DMS153 (cell line): ENCODE measurements around the gene PHGDH.
"Not testable (repeated sequence)": the region's sequence is repeated elsewhere in the genome, so short reads cannot be mapped to it uniquely, and the experiment has no call there.

Experiments
- DNase-seq: peaks from one replicate; lab custom pipeline; 2025; lab: John Stamatoyannopoulos, UW

Gene PHGDH

DNA sequence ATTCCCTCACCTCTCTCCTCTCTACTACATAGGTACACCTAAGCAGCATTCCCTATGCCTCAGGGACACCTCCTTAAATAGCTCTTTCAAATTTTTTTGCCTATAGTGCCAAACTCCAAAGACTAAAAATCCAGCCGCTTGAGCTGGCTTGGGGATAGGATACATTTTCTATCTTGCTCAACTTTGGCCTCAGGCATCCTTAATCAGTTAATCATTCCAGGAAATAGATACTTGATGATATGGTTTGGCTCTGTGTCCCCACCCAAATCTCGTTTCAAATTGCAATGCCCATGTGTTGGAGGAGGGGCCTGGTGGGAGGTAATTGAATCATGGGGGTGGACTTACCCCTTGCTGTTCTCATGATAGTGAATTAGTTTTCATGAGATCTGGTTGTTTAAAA lies 11.4 kb upstream of the PHGDH start:
- no peak for DNase-seq

DNA sequence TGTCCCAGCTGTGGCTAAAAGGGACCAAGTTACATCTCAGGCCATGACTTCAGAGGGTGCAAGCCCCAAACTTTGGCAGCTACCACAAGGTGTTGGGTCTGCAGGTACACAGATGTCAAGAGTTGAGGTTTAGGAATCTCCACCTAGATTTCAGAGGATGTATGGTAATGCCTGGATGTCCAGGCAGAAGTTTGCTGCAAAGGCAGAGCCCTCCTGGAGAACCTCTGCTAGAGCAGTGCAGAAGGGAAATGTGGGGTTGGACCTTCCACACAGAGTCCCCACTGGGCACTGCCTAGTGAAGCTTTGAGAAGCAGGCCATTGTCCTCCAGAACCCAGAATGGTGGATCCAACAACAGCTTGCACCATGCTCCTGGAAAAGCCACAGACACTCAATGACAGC lies 10.1 kb upstream of the PHGDH start:
- no peak for DNase-seq

DNA sequence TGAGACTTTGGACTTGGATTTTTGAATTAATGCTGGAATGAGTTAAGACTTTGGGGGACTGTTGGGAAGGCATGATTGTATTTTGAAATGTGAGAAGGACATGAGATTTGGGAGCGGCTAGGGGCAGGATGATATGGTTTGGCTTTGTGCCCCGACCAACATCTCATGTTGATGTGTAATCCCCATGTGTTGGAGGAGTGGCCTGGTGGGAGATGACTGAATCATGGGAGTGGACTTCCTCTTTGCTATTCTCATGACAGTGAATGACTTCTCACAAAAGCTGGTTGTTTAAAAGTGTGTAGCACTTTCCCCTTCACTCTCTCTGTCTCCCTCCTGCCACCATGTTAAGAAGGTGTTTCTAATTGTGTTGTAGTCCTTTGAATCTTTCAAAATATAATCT lies 9.3 kb upstream of the PHGDH start:
- DNase-seq = no peak

DNA sequence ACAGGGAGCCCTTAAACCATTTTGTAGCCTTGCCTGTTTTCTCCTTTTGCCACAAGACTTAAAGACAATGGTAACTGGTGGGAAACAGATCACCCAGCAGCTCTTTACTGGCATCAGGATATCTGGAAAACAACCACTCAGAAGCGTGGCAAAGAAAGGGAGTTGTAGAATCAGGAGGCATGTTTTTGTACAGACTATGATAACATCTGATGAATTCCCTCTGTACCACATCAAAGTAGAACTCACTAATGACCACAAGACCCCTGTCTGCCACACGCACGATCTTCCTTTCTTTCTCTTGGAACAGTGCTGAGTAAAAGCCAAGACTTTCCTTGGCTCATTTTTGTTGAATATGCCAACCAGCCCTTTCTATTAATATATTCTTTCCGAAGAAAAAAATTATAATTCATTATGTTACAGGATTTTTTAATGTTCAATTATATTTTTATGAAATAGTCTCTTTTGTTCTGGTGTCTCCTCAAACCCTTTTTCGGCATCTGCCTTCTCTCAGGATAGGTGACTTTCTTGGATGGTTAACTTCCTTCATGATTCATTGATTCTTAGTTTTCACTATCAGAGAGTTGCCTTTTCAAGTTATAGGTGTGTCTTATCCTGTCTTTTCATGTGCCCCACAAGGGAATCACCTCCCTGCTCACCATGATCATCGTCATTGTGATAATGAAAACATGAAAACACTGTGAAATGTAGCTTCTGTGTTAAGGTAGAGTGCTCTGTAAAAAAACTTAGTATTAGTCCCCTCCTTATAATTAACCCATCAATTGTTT lies 7.9 kb upstream of the PHGDH start:
- no peak for DNase-seq

DNA sequence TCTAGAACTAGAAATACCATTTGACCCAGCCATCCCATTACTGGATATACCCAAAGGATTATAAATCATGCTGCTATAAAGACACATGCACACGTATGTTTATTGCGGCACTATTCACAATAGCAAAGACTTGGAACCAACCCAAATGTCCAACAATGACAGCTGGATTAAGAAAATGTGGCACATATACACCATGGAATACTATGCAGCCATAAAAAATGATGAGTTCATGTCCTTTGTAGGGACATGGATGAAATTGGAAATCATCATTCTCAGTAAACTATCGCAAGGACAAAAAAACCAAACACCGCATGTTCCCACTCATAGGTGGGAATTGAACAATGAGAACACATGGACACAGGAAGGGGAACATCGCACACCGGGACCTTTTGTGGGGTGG lies 5.1 kb upstream of the PHGDH start:
- DNase-seq = not testable (repeated sequence)

DNA sequence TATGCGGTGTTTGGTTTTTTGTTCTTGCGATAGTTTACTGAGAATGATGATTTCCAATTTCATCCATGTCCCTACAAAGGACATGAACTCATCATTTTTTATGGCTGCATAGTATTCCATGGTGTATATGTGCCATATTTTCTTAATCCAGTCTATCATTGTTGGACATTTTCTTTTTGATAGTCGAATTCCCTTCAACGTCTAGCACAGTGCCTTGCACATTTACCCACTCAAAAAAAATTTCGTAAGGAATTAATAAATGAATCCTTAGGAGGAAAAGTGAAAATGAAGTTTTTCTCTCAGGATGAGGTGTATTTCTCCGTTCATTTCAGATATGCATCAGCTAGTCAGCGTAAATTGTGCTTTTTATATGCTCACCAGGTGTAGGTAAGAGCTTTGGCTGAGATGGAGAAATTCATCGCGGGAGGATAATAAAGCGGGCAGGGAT lies 354 bp upstream of the PHGDH start:
- DNase-seq = not testable (repeated sequence)

DNA sequence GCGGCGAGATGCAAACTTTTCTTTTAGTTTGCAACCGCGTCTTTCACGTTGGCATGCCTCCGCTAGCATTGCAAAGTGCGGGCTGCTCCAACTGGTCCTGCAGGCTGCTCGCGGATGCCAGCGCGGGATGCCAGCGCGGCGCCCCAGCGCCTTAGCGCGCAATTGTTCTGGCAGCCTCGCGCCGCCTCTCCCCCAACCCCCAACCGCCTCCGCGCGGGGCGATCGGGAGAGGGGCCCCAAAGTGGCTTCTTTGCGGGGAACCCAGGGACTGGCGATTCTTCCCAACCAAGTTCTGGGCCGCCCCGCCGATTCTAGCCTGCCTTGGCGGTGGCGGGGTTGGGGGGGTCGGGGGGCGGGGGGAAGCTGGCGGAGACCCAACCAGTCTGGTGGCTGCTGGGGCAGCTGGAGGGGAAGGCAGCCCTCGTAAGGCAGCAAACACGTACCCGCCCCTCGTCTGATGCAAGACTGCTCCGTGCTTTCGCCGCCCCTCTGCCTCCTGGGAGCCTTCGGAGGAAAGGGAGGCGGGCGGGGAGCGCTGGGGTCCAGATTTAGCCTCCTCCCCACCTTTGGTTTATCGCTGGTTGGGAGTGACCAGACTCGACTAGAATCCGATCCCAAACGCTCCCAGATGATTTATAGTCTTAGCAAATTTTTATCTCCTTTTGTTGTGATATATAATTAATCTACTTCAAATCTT lies 756 bp downstream of the PHGDH start:
- DNase-seq = peak; percentile 13

DNA sequence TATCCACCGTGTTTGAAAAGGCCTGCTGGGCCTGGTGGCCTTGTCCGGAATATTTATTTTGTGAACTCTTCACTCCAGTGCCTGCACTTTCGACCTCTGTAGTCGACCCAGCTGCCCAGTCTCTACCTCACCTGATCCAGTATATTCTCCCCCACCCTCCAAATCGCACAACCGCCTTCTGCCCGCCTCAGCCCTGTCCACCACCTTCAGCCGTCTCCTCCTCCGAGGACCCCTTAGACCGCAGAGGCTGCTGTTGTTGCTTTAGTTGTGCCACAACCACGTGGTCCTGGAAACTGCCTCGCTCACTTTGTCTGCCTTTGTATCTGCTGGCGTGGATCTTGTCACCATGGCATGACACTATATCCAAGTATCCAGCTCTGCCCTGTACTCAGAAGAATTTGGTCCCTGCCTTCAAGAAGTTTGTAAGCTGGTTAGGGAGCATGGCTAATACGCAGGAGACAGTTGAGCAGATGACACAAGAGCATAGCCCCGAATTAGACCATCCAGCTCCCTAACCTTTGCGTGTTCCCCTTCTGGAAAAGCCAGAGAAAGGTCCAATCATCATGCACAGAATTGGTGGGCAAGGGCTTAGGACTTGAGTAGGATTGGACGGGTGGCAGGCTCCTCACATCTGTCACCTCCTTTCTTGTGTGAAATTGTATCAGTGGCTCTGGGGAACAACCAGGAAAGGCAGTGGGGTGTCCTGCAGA lies 1.5 kb downstream of the PHGDH start:
- DNase-seq = no peak

DNA sequence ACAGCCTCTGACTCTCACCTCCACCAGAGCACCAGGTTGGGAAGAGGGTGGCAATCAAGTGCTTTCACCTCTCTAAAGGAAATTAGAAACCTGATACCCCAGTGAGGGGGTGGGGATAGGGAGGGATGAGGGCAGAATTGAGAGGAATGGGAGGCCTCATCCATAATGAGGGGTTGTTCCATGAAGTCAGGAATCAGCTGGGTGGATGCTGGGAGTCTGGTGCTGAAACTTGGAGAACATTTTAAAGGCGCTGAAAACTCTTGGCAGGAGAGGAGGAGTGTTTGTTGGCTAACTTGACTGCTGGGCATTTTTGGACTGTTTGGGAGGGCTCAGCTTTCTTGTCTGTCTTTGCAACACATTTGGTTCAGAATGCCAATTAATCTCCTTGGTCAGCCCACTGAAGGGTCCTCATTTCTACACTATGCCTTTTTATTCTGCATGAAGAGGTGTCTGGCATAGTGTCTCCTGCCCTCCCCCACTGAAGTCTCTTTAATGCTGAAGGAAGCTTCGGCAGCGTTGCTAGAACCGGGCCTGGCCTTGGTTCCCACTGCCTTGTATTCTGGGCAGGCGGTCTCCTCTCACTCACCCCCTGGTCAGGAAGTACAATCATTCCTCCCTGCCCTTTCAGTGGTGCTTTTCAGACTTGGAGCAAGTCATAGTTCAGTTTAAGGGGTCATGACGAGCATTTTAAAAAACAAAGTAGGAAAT lies 2.2 kb downstream of the PHGDH start:
- peak; percentile 34 for DNase-seq

DNA sequence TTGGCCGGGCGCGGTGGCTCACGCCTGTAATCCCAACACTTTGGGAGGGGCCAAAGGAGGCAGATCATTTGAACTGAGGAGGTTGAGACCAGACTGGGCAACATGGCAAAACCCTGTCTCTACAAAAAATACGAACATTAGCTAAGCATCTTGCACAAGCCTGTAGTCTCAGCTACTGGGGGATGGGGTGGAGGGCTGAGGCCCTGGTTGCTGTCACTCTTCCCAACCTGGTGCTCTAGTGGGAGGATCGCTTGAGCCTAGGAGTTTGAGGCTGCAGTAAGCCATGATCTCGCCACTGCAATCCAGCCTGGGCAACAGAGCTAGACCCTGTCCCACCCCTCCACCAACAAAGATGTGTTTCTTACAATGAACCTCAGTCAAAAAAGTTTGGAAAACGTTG lies 2.8 kb downstream of the PHGDH start:
- DNase-seq = no peak

DNA sequence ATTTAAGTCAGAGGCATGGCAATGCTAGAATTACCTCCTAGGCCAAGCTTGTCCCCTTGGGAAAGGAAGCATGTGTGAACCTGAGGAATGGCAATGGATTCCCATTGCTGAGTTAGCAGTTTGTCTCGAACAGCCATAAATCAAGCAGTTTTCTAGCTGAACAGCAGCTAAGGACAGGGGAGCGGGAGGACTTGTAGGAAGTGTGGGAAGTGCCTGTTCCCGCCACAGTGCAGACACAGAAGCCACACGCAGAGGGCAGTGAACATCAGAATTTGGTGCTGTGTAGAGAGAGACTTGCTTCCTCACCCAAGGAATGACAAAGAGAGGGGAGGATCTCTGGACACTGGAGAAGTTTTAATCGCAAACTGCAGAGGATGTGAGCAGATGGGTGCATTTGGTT lies 3.8 kb downstream of the PHGDH start:
- DNase-seq = peak; percentile 36

DNA sequence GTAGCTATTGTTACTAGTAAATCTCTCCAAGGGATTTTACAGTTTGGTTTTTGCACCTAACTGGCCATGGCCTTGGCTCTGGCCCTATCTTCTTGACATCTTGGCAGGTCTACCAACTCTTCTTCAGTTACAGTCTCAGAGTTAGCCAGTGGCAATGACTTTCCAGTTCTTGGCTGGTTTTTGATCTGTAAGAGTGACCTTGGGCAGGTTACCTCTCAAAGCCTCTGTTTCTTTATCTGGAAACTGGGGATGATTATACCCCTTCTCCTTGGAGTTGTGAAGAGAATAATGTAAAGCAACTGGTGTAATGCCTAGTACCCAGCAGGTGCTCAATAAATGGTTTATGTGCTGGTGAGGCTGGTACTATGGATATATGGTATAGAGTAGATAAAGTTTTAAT lies 6.7 kb downstream of the PHGDH start:
- no peak for DNase-seq

DNA sequence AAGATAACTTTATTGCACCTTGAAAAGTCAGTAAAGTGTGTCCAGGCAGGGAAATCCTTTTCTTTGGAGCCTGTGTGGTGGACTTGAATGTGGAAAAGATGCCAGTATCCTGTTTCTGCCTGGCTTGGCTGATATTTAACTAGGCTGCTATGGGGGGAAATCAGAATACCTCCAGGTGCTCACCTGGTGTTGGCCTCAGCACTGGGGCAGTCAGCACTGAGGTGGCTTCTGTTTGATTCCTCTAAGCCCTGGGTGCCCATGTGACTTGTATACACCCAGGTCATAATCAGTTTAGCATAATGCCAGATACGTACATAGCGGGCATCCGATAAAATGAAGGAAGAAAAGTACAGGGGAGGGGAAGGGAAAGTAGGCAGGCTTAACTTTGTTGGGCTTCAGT lies 7.2 kb downstream of the PHGDH start:
- no peak for DNase-seq

DNA sequence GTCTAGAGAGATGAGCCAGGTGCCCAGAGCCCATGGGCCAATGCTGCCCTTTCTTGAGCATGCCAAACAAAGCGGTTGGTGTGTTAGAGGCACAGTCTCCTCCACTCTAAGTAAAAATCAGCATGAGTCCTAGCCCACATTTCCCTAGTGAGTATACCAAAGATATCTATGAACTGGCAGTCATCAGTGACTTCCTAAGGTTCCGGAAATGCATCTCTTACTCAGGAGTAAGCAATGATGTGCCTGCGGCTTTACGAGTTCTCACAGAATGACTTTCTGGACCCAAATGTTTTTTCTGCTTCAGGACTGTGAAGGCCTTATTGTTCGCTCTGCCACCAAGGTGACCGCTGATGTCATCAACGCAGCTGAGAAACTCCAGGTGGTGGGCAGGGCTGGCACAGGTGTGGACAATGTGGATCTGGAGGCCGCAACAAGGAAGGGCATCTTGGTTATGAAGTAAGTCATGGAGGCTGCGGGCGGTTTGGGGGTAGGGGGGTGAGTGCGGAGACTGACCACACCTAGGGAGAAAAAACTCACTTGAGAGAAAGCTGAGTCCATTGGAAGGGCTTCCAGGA lies 9.2 kb downstream of the PHGDH start:
- DNase-seq = no peak

DNA sequence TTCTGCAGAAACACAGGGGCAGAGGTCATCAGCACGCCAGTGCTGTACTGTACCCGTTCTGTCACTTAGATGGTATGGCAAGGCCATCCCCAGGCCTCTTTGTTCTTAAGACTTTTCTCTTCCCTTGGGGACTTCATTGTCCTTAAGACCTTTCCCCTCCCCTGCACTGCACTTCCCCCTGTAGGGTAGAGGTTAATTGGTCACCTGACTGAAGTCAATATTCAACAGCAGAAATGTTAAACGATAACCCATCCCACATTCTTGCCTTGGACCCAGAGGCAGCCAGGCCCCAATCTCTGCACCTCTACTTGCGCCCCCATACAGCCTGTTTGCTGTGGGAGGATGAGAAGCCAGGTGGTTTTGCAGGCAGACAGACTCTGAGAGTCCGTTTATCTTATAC lies 10.2 kb downstream of the PHGDH start:
- no peak for DNase-seq

DNA sequence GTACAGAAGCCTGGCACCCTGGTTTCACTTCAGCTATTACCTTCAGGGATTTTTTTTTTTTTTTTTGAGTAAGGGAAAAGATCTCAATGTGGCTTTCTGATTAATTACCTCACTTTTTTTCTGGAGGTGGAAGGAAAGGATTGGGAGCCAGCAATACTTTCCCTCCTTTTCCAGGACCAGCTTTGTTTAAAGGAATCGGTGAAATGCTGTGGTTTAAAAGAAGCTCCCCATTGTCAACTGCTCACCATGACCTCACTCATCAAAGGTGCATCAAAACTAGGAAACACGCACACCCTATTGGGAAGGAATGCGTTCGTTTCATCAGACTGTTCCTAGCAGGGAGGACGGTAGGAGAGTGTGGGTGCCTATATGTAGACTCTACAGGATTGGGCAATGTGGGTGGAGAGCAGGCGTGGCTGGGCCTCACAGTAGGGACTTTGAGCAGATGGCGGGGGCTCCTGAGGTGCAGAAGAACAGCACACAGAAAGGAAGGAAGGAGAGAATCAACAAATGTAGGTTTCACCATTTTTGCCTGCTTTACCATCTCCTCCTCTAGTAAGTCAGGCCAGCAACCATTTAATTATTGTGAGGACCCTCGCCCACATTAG lies 13.0 kb downstream of the PHGDH start:
- DNase-seq = no peak

DNA sequence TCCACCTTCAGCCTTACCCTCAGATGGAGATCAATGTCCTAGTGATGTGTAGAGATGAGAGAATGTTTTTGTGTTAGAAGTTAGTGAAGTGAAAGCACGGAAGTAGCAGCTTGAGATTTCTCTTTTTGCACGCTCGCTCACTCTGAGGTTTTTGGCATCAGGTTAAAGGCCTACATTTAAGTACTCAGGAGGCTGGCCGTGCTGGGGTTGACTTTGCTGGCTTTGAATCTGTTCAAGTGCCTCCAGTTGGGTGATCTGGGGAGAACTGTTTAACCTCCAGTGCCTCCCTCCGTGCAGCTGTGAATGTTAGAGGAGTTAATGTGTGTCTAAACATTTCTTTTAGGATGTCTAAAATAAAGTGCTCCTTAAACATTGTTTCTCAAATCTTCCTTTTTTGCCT lies 13.9 kb downstream of the PHGDH start:
- DNase-seq = no peak

DNA sequence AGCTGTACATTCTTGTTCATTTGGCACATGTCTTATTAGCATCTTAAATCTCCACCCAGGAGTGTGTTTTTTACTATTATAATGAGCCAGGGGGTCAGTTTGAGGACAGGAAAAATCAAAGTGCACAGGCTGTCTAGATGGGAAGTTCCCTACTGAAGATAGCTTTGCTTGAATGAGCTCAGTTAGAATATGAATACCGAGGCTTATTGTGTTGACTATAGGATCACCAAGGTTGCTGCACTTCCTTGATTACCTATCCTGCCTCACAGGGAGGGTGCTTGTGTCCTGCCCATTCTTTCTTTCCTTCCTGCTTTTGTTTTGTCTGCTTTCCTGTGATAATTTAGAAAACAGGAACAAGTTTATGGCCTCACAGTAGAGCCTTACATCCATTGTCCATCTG lies 16.3 kb downstream of the PHGDH start:
- no peak for DNase-seq

DNA sequence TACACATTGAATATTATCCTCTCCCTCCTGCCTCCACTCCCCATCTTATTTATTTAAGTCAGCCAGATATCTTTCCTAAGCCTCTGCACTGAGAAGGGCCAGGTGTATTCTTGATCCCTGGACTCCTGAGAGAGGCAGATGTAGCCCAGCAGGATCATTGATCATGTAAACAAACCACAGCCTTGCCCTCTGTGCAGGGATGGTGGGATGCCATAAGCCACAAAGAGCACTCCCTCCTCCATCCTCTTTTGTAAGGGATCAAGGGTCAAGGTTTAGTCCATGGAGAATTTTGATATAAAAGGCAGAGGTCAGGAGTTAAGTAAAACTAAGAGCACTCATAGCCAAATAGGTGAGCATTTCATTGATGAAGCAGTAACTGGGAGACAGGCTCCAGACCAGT lies 17.3 kb downstream of the PHGDH start:
- no peak for DNase-seq

DNA sequence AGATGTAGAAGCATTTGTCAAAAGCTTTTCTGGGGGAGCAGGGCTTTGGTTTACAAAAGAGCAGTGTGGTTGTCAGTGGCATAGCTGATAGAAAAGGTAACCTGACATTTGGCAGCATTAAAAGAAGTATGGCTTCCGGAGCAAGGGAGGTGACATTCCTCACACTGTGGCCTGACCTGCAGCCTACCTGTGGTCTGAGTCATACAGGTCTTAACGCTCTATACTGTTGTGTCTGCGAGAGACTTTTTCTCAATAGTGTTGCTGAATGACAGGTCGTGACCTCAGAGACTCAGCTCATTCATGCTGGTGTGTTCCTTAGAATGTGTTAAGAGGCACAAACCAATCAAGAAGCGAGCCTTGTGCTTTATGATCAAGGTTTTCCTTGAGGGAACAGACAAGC lies 19.3 kb downstream of the PHGDH start:
- DNase-seq = no peak

DNA sequence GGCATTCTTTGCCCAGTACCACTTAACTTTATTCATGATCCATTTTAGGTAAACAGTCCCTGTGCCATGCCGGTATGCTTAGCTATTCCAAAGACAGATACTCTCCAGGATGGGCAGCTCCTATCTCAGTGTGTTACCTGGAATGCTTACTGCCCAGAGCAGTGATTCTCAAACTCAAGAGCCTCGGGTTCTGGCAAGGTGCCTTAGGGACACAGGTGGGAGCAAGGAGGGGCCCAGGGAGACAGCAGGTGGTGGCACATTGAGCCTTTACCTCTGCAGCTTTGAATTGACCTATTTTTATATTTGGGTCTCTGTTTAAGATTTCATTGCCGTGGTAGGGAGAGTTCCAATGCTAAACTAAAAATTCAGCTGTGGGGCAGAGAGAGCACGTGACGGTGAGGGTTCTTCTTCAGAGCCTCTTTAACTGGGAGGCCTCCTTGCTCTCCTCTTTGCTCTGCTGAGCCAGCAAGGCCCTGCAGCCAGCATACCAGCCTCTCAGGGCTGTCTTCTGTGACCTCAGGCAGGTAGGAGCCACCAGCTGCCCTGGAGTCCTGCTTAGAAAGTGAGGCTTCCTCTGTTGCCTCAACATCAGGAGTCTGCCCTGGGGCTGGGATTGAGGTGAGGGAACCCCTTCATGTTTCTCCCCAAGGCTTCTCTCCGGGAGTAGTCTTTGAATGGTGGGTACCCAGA lies 20.2 kb downstream of the PHGDH start:
- DNase-seq = no peak
